ENCODE results near the gene POMC. TPM values are rescaled to one million over a fixed set of nuclear protein-coding genes. Genes with fewer than 3 reads are reported as not detected.

The POMC gene
- total RNA-seq, 1 donor, result 0.63 TPM

GRCh38 chr2:25204190-25204838 lies 35.9 kb upstream of the POMC start:
- no peak for DNase-seq (ENCODE audit: low read depth)
- H3K4me3 ChIP-seq (ENCODE audit: low read depth, low read length), result no peak overlapping the region
- no peak for TF ChIP-seq CTCF (IDR thresholded peaks at IDR 0.05; ENCODE audit: insufficient read depth, low read length)

- no peak overlapping the region for H3K4me3 ChIP-seq (ENCODE audit: low read depth, low read length)
- TF ChIP-seq CTCF (IDR thresholded peaks at IDR 0.05; ENCODE audit: insufficient read depth, low read length), result no peak
- DNase-seq (ENCODE audit: low read depth), result no peak
These were observed 33.9 kb upstream of the POMC start for GRCh38 chr2:25202275-25202674.

GRCh38 chr2:25201794-25202193 lies 33.4 kb upstream of the POMC start:
- no peak overlapping the region for H3K4me3 ChIP-seq (ENCODE audit: low read depth, low read length)
- no peak for DNase-seq (ENCODE audit: low read depth)
- no peak for TF ChIP-seq CTCF (IDR thresholded peaks at IDR 0.05; ENCODE audit: insufficient read depth, low read length)

- DNase-seq (ENCODE audit: low read depth), result no peak
- no peak overlapping the region for H3K4me3 ChIP-seq (ENCODE audit: low read depth, low read length)
- peak; percentile 26 for TF ChIP-seq CTCF (IDR thresholded peaks at IDR 0.05; ENCODE audit: insufficient read depth, low read length)
These were observed 32.9 kb upstream of the POMC start for GRCh38 chr2:25201265-25201664.

GRCh38 chr2:25198576-25198975 lies 30.2 kb upstream of the POMC start:
- DNase-seq (ENCODE audit: low read depth), result no peak
- H3K4me3 ChIP-seq (ENCODE audit: low read depth, low read length), result no peak overlapping the region
- TF ChIP-seq CTCF (IDR thresholded peaks at IDR 0.05; ENCODE audit: insufficient read depth, low read length), result no peak

GRCh38 chr2:25198209-25198525 lies 29.8 kb upstream of the POMC start:
- TF ChIP-seq CTCF (IDR thresholded peaks at IDR 0.05; ENCODE audit: insufficient read depth, low read length), result no peak
- H3K4me3 ChIP-seq (ENCODE audit: low read depth, low read length), result no peak overlapping the region
- DNase-seq (ENCODE audit: low read depth), result no peak

All from fibroblast of the aortic adventitia (primary cell).